ENCODE results near the gene VPS37D.

DNA sequence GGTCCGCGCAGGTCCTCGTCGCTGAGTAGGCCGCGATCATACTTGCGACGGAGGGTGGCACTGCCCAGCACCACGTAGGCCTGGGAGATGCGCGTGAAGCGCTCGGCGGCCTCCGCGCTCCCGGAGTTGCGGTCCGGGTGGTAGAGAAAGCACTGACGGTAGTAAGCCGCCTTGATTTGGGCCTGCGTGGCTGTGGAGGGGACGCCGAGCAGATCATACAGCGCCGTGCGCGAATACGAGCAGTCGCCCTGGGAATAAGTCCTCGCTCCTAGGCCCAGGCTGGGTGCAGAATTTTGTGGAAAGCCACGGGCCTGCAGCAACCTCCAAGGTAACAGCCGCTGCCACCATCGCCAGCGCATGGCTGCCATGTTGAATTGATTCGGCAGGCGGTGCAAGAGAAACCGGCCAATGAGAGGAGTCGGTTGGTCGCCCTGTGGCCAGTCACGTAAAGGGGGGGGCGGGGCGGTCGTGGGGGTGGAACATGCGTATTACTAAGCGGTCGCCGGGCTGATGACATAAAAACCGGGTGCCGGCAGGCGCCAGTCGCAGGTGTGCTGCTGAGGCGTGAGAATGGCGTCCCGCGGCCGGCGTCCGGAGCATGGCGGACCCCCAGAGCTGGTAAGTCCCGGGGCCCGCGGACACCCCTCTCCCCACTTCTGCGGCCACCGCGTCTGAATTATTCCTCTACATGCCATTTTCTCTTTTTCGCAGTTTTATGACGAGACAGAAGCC lies 15.6 kb downstream of the VPS37D start, which contains the start of the genes BUD23 and DNAJC30:
- TF ChIP-seq JUNB (IDR thresholded peaks at IDR 0.05; ENCODE audit: unreplicated experiment) (no peak), ZNF114 (CRISPR knock-in tag; IDR thresholded peaks at IDR 0.05) (no peak), EZH2 (IDR thresholded peaks at IDR 0.05; ENCODE audit: low read depth, unreplicated experiment) (no peak), POLR2AphosphoS5 (IDR thresholded peaks at IDR 0.05; ENCODE audit: low read depth) (peak; percentile 73), EZH2phosphoT487 (IDR thresholded peaks at IDR 0.05; ENCODE audit: unreplicated experiment) (no peak), CREB1 (CRISPR knock-in tag; IDR thresholded peaks at IDR 0.05; ENCODE audit: low read depth) (peak; percentile 97)
- TF ChIP-seq, protein P1, sequence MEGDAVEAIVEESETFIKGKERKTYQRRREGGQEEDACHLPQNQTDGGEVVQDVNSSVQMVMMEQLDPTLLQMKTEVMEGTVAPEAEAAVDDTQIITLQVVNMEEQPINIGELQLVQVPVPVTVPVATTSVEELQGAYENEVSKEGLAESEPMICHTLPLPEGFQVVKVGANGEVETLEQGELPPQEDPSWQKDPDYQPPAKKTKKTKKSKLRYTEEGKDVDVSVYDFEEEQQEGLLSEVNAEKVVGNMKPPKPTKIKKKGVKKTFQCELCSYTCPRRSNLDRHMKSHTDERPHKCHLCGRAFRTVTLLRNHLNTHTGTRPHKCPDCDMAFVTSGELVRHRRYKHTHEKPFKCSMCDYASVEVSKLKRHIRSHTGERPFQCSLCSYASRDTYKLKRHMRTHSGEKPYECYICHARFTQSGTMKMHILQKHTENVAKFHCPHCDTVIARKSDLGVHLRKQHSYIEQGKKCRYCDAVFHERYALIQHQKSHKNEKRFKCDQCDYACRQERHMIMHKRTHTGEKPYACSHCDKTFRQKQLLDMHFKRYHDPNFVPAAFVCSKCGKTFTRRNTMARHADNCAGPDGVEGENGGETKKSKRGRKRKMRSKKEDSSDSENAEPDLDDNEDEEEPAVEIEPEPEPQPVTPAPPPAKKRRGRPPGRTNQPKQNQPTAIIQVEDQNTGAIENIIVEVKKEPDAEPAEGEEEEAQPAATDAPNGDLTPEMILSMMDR (conservative IDR thresholded peaks at IDR 0.05; ENCODE audit: low read depth in 2 of 2), result no peak
- TF ChIP-seq, protein P2, sequence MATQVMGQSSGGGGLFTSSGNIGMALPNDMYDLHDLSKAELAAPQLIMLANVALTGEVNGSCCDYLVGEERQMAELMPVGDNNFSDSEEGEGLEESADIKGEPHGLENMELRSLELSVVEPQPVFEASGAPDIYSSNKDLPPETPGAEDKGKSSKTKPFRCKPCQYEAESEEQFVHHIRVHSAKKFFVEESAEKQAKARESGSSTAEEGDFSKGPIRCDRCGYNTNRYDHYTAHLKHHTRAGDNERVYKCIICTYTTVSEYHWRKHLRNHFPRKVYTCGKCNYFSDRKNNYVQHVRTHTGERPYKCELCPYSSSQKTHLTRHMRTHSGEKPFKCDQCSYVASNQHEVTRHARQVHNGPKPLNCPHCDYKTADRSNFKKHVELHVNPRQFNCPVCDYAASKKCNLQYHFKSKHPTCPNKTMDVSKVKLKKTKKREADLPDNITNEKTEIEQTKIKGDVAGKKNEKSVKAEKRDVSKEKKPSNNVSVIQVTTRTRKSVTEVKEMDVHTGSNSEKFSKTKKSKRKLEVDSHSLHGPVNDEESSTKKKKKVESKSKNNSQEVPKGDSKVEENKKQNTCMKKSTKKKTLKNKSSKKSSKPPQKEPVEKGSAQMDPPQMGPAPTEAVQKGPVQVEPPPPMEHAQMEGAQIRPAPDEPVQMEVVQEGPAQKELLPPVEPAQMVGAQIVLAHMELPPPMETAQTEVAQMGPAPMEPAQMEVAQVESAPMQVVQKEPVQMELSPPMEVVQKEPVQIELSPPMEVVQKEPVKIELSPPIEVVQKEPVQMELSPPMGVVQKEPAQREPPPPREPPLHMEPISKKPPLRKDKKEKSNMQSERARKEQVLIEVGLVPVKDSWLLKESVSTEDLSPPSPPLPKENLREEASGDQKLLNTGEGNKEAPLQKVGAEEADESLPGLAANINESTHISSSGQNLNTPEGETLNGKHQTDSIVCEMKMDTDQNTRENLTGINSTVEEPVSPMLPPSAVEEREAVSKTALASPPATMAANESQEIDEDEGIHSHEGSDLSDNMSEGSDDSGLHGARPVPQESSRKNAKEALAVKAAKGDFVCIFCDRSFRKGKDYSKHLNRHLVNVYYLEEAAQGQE (IDR thresholded peaks at IDR 0.05; ENCODE audit: unreplicated experiment), result no peak

Measured in GM23338 (cell line).